Endodermal cell (in vitro differentiated cells): ENCODE data around the gene FILIP1. TPM values are rescaled to one million over a fixed set of nuclear protein-coding genes. Genes with fewer than 3 reads are reported as not detected.

Experiments used
- DNase-seq: peaks from one replicate; pipeline ENCODE4 v3.0.0-alpha.2; 2017
- H3K27ac ChIP-seq: 2 replicates; pipeline ENCODE4 v1.5.1; 2013; ENCODE audit warnings: mild to moderate bottlenecking, low read depth, low read length, moderate library complexity
- H3K27me3 ChIP-seq: 2 replicates; pipeline ENCODE4 v1.6.1; 2013; ENCODE audit warnings: mild to moderate bottlenecking, low read length, moderate library complexity; ENCODE audit not compliant: insufficient read depth, control insufficient read depth, poor library complexity, severe bottlenecking
- H3K36me3 ChIP-seq: 2 replicates; pipeline ENCODE4 v1.7.0; 2013; ENCODE audit warnings: mild to moderate bottlenecking, low read length, moderate library complexity; ENCODE audit not compliant: control insufficient read depth, insufficient read depth
- H3K4me1 ChIP-seq: one replicate; pipeline ENCODE4 v1.7.0; 2013; ENCODE audit warnings: low read length; ENCODE audit not compliant: control insufficient read depth, insufficient read depth
- H3K4me3 ChIP-seq: 2 replicates; pipeline ENCODE4 v1.5.1; 2013; ENCODE audit warnings: mild to moderate bottlenecking, low read length, moderate library complexity
- H3K9ac ChIP-seq: 2 replicates; pipeline ENCODE4 v1.6.1; 2013; ENCODE audit warnings: mild to moderate bottlenecking, low read length, moderate library complexity; ENCODE audit not compliant: poor library complexity, severe bottlenecking; ENCODE audit errors: extremely low read depth
- H3K9me3 ChIP-seq: 2 replicates; pipeline ENCODE4 v1.6.1; 2013; ENCODE audit warnings: mild to moderate bottlenecking, low read length, moderate library complexity; ENCODE audit not compliant: control insufficient read depth
- H3K27ac Mint-ChIP-seq: 2 replicates; pipeline ENCODE4 v1.8.0; 2020; ENCODE audit warnings: mixed read lengths
- H3K27me3 Mint-ChIP-seq: 2 replicates; pipeline ENCODE4 v1.8.0; 2021; ENCODE audit warnings: mild to moderate bottlenecking, mixed read lengths; ENCODE audit not compliant: insufficient read depth
- H3K36me3 Mint-ChIP-seq: 2 replicates; pipeline ENCODE4 v1.8.0; 2020; ENCODE audit warnings: low read depth, mixed read lengths
- H3K4me1 Mint-ChIP-seq: 2 replicates; pipeline ENCODE4 v1.8.0; 2020; ENCODE audit warnings: mixed read lengths
- H3K4me3 Mint-ChIP-seq: 2 replicates; pipeline ENCODE4 v1.8.0; 2020; ENCODE audit warnings: mild to moderate bottlenecking, moderate library complexity, mixed read lengths
- H3K9me3 Mint-ChIP-seq: 2 replicates; pipeline ENCODE4 v1.8.0; 2020; ENCODE audit warnings: mild to moderate bottlenecking, mixed read lengths
- WGBS, 2 experiments: methylation state at CpG; one replicate each; pipeline versions ENCODE4 v1.1.5 to v1.1.7; 2013; ENCODE audit warnings: missing lambda C conversion rate in 2 of 2, mixed read lengths in 1 of 2; ENCODE audit not compliant: insufficient coverage in 1 of 2, insufficient read length in 1 of 2; 5-methylcytosine and 5-hydroxymethylcytosine counted together
- total RNA-seq, 2 donors: library from RNA; stranded (reverse); fragmentation: NEBNext Ultra II Directional in 1 of 2; extraction: Animal tissue kit (Norgen Biotek cat#: 25700) in 1 of 2; gene quantifications; 2 replicates in 1 of 2; 3 replicates in 1 of 2; pipeline ENCODE4 v1.2.1, GENCODE V29; 2021
- TF ChIP-seq, protein P1 (sequence below): fragments of 200-600 bp; sonication (generic); conservative IDR thresholded peaks from 2 replicates; pipeline ENCODE4 v1.5.0; 2021; ENCODE audit warnings: antibody characterized with exemption, mild to moderate bottlenecking

FILIP1 gene
- total RNA-seq, 2 donors from 2014 or later: 0.35 TPM

DNA sequence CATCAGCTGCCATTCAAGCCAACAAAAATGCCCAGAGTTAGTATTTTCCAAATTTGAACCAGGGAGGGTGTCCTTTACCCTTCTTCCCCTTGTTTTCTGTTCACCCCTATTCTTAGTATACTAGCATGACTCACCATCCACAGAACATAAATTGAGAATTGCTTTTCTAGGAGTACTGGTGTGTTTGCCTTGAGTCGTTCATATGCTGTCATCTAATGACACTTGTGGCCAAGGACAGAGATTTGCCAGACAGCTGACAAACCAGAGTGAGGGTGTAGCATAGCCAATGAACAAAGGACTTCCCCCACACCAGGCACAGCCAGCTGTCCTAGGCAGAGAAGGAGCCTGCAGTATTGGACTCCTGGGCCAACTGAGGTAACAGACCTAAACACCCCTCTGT is 62.2 kb downstream of the FILIP1 start:
- H3K36me3 ChIP-seq: no peaks in the 10 kb centered on the region
- TF ChIP-seq, protein P1, sequence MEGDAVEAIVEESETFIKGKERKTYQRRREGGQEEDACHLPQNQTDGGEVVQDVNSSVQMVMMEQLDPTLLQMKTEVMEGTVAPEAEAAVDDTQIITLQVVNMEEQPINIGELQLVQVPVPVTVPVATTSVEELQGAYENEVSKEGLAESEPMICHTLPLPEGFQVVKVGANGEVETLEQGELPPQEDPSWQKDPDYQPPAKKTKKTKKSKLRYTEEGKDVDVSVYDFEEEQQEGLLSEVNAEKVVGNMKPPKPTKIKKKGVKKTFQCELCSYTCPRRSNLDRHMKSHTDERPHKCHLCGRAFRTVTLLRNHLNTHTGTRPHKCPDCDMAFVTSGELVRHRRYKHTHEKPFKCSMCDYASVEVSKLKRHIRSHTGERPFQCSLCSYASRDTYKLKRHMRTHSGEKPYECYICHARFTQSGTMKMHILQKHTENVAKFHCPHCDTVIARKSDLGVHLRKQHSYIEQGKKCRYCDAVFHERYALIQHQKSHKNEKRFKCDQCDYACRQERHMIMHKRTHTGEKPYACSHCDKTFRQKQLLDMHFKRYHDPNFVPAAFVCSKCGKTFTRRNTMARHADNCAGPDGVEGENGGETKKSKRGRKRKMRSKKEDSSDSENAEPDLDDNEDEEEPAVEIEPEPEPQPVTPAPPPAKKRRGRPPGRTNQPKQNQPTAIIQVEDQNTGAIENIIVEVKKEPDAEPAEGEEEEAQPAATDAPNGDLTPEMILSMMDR: no peak
- H3K4me1 Mint-ChIP-seq: peaks cover 15% of the 10 kb centered on the region
- no peak for DNase-seq
- no peak overlapping the region for H3K9ac ChIP-seq
- no peak overlapping the region for H3K4me3 ChIP-seq
- H3K4me1 ChIP-seq: no peaks in the 10 kb centered on the region
- peaks cover 7% of the 10 kb centered on the region for H3K9me3 ChIP-seq
- WGBS, 2 experiments: 100% methylated on average over 1 of the region's 1 CpG
- H3K27ac ChIP-seq: no peak overlapping the region
- no peak overlapping the region for H3K27ac Mint-ChIP-seq
- H3K9me3 Mint-ChIP-seq: no peaks in the 10 kb centered on the region
- H3K27me3 Mint-ChIP-seq: no peaks in the 10 kb centered on the region
- no peak overlapping the region for H3K4me3 Mint-ChIP-seq
- no peaks in the 10 kb centered on the region for H3K36me3 Mint-ChIP-seq
- no peaks in the 10 kb centered on the region for H3K27me3 ChIP-seq

DNA sequence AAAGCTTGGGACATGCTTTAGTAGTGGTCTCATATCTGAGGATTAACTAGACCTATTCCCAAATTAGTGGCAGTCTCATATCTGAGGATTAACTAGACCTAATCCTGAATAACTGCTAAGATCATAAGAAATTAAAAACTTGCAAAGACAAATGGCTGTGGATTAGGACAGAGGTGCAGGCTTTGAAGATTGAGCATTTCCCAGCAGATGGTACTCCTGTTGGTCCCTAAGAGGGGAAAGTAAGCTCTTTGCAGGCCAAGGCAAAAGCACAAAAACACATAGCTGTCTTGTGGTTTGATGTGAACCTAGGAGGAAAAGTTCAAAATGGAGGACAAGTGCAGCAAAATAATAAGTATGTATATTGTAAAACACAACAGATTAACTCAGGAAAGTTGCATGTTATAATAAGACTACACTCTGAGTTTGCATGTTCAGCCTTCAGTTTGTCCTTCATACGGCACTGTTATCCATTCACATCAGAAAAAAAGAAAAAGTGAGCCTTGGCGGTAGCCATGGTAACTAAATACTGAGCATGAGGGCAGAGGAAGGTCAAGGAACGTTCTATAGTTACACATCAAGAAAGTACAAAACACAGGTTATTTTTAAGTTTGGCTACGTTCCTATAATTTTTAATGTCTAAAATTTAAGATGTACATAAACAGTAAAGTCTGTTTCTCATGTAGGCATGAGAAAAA is 62.8 kb downstream of the FILIP1 start:
- H3K9ac ChIP-seq: no peak overlapping the region
- no peaks in the 10 kb centered on the region for H3K27me3 ChIP-seq
- H3K4me1 ChIP-seq: no peaks in the 10 kb centered on the region
- peaks cover 15% of the 10 kb centered on the region for H3K4me1 Mint-ChIP-seq
- H3K27ac ChIP-seq: peak overlapping the region; percentile 12
- H3K36me3 Mint-ChIP-seq: no peaks in the 10 kb centered on the region
- H3K4me3 Mint-ChIP-seq: no peak overlapping the region
- DNase-seq: no peak
- H3K9me3 ChIP-seq: peaks cover 7% of the 10 kb centered on the region
- no peak overlapping the region for H3K4me3 ChIP-seq
- H3K36me3 ChIP-seq: no peaks in the 10 kb centered on the region
- TF ChIP-seq, protein P1: no peak
- 83 to 95% methylated on average over 1 to 3 of the region's 4 CpGs for WGBS, 2 experiments
- H3K9me3 Mint-ChIP-seq: no peaks in the 10 kb centered on the region
- no peaks in the 10 kb centered on the region for H3K27me3 Mint-ChIP-seq
- no peak overlapping the region for H3K27ac Mint-ChIP-seq

DNA sequence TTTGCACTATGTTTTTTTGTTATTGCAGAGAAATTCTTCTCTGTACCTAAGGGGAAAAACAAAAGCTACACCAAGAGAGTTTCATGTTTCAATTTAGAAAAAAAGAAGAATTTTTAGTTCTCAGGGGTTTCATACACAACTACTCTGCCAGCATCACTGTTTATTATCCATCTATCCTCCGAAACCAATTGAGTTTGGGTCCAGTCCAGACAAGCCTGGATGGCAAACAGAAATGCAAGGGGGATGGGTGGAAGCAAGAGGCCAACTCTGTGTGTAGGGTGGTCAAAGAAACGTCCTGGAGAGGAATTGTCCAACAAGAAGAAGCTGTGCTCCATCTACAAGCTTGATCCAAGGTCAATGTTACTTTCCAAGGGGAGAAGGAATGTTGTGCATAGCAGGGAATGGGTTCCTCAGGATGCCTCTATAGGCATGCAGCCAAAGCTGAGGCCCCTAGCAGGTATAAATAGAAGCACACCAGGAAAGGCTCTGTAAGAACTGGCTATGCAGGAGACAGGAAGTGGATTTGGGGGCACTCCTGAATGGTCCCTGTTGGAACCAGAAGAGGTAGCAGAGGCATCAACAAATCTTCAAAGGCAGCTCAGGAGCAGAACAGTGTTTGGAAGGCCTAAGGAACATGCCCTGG is 64.4 kb downstream of the FILIP1 start:
- no peak for DNase-seq
- Histone ChIP-seq H3K4me1 (no peaks in the 10 kb centered on the region), H3K4me3 (no peak overlapping the region), H3K9me3 (peaks cover 7% of the 10 kb centered on the region), H3K9ac (no peak overlapping the region), H3K36me3 (no peaks in the 10 kb centered on the region), H3K27me3 (no peaks in the 10 kb centered on the region), H3K27ac (no peak overlapping the region)
- WGBS, 2 experiments: 95 to 100% methylated on average over 1 to 2 of the region's 2 CpGs
- TF ChIP-seq, protein P1: no peak
- Mint-ChIP-seq H3K27ac (no peak overlapping the region), H3K27me3 (no peaks in the 10 kb centered on the region), H3K4me3 (no peak overlapping the region), H3K4me1 (peaks cover 7% of the 10 kb centered on the region), H3K36me3 (no peaks in the 10 kb centered on the region), H3K9me3 (no peaks in the 10 kb centered on the region)
